CD4-positive, alpha-beta memory T cell (primary cell): ENCODE data around the gene SKP2. TPM values are rescaled to one million over a fixed set of nuclear protein-coding genes. Genes with fewer than 3 reads are reported as not detected.

Experiments
- CTCF ChIA-PET: fragments of 350-600 bp; sonication (Branson Sonifier 250); formaldehyde crosslinking; loops from one replicate; lab custom pipeline; 2021; ENCODE audit warnings: inconsistent platforms; ENCODE audit not compliant: partially characterized antibody; lab: Charles Lee
- POLR2A ChIA-PET: fragments of 350-600 bp; sonication (Branson Sonifier 250); formaldehyde crosslinking; loops from one replicate; lab custom pipeline; 2021; ENCODE audit not compliant: partially characterized antibody; lab: Charles Lee
- DNase-seq, 5 donors: peaks; one replicate each; pipeline versions ENCODE4 v3.0.0 to v3.0.0-alpha.2; 2020 to 2022; ENCODE audit warnings: mixed read lengths in 1 of 5
- H3K27ac ChIP-seq: one replicate; pipeline ENCODE4 v1.7.0; 2013; ENCODE audit warnings: low read depth, low read length
- H3K27me3 ChIP-seq: 2 replicates; pipeline ENCODE4 v1.7.0; 2013; ENCODE audit warnings: mild to moderate bottlenecking, low read length, moderate library complexity; ENCODE audit not compliant: insufficient read depth
- H3K36me3 ChIP-seq: 2 replicates; pipeline ENCODE4 v1.7.0; 2013; ENCODE audit warnings: mild to moderate bottlenecking, low read length, moderate library complexity; ENCODE audit not compliant: insufficient read depth
- H3K4me1 ChIP-seq: 2 replicates; pipeline ENCODE4 v1.7.0; 2013; ENCODE audit warnings: mild to moderate bottlenecking, low read length, moderate library complexity; ENCODE audit not compliant: insufficient read depth
- H3K4me3 ChIP-seq, 2 donors: one replicate each; pipeline ENCODE4 v1.7.0; 2013; ENCODE audit warnings: low read length in 2 of 2, mild to moderate bottlenecking in 1 of 2
- H3K9me3 ChIP-seq, 2 donors: one replicate each; pipeline ENCODE4 v1.7.0; 2013; ENCODE audit warnings: low read length in 2 of 2, control low read depth in 1 of 2; ENCODE audit not compliant: control insufficient read depth in 1 of 2
- H3K27ac Mint-ChIP-seq, 7 donors: one replicate each; pipeline ENCODE4 v1.8.0; 2020 to 2021; ENCODE audit warnings: mixed read lengths in 7 of 7, mild to moderate bottlenecking in 6 of 7, inconsistent platforms in 3 of 7, moderate library complexity in 3 of 7
- H3K27me3 Mint-ChIP-seq, 2 donors: one replicate each; pipeline ENCODE4 v1.8.0; 2020 to 2021; ENCODE audit warnings: mixed read lengths in 2 of 2
- H3K36me3 Mint-ChIP-seq, 2 donors: one replicate each; pipeline ENCODE4 v1.8.0; 2020 to 2021; ENCODE audit warnings: mixed read lengths in 2 of 2, inconsistent platforms in 1 of 2, mild to moderate bottlenecking in 1 of 2
- H3K4me1 Mint-ChIP-seq, 4 donors: one replicate each; pipeline ENCODE4 v1.8.0; 2020 to 2021; ENCODE audit warnings: mixed read lengths in 4 of 4, mild to moderate bottlenecking in 1 of 4
- H3K4me3 Mint-ChIP-seq, 8 donors: one replicate each; pipeline ENCODE4 v1.8.0; 2020 to 2021; ENCODE audit warnings: mixed read lengths in 8 of 8, mild to moderate bottlenecking in 7 of 8, moderate library complexity in 6 of 8, inconsistent platforms in 3 of 8
- H3K9me3 Mint-ChIP-seq, 8 donors: one replicate each; pipeline ENCODE4 v1.8.0; 2020 to 2021; ENCODE audit warnings: mixed read lengths in 8 of 8, mild to moderate bottlenecking in 5 of 8, inconsistent platforms in 3 of 8, moderate library complexity in 1 of 8
- intact Hi-C: fragments of 100-400 bp; cut with micrococcal nuclease; formaldehyde crosslinking; loops from one replicate; pipeline ENCODE4 v1.15.1; 2023
- polyA plus RNA-seq, 2 donors: library from polyadenylated mRNA; unstranded; fragments of 300-500 nt; fragmentation: Illumina TruSeq; gene quantifications; one replicate each; pipeline ENCODE4 v1.2.3, GENCODE V29; 2021
- total RNA-seq, 2 experiments: library from RNA; stranded (reverse); gene quantifications; one replicate each; pipeline ENCODE4 v1.2.3, GENCODE V29; 2021

Gene SKP2
- total and polyA plus RNA-seq, 4 experiments from 2014 or later, result 18.3 to 23.9 (median 20.1) TPM

DNA sequence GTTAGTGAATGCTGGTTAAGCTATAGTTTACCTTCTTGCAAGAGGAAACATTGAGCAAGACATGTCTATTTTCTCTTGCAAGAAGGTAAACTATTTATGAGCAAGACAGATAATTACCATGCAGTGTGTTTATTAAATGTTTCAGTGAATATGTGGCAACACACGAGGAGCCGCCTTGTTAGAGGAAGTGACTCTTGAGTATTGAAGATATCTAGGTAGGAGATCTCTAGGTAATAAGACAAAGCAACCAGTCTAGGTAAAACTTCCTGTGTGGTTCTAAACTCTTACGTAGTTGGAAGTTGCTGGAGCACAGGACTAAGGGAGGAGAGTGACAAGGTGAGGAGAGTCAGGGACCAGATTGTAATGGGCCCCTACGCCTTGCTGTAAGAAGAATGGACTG, 16.8 kb downstream of the SKP2 start:
- Mint-ChIP-seq H3K4me1 (peaks cover 14 to 32% (median 18%) of the 10 kb centered on the region in 4 donors), H3K27me3 (no peaks in the 10 kb centered on the region), H3K9me3 (no peaks in the 10 kb centered on the region), H3K27ac (peak overlapping the region; percentile 72 to 89 (median 84)), H3K36me3 (peaks cover 55 to 86% of the 10 kb centered on the region in 2 donors), H3K4me3 (peak overlapping the region in 4 of 8 donors; percentile 7 to 49 (median 30))
- peaks cover 40% of the 10 kb centered on the region for H3K36me3 ChIP-seq
- no peak overlapping the region for H3K4me3 ChIP-seq
- peak; percentile 25 to 55 (median 29) for DNase-seq
- ChIA-PET POLR2A (interaction anchor here (2.3 kb wide), 1 partner anchor 16 kb away, joined by 11 read pairs; the partner anchor contains the start of genes LMBRD2 and SKP2), CTCF (interaction anchor here (1.5 kb wide), 1 partner anchor 10 kb away, joined by 5 read pairs; no protein-coding TSS in a partner anchor)
- intact Hi-C loops, result no loop called here
- H3K27ac ChIP-seq, result no peak overlapping the region
- no peaks in the 10 kb centered on the region for H3K9me3 ChIP-seq
- H3K4me1 ChIP-seq, result peaks cover 14% of the 10 kb centered on the region
- H3K27me3 ChIP-seq, result no peaks in the 10 kb centered on the region

GRCh38 chr5:36170832-36171424, 19.0 kb downstream of the SKP2 start:
- Mint-ChIP-seq H3K4me3 (no peak overlapping the region), H3K36me3 (peaks cover 66 to 87% of the 10 kb centered on the region in 2 donors), H3K9me3 (no peaks in the 10 kb centered on the region), H3K27me3 (no peaks in the 10 kb centered on the region), H3K27ac (peak overlapping the region in 2 of 7 donors; percentile 54 to 85), H3K4me1 (peaks cover 12 to 32% (median 17%) of the 10 kb centered on the region in 4 donors)
- Histone ChIP-seq H3K36me3 (peaks cover 41% of the 10 kb centered on the region), H3K9me3 (no peaks in the 10 kb centered on the region), H3K4me3 (no peak overlapping the region), H3K27me3 (no peaks in the 10 kb centered on the region), H3K4me1 (peaks cover 14% of the 10 kb centered on the region), H3K27ac (no peak overlapping the region)
- no peak for DNase-seq
- ChIA-PET CTCF (no interaction called here), POLR2A (no interaction called here)
- intact Hi-C loops, result no loop called here

- Histone ChIP-seq H3K27me3 (no peaks in the 10 kb centered on the region), H3K4me3 (no peak overlapping the region), H3K9me3 (no peaks in the 10 kb centered on the region), H3K27ac (no peak overlapping the region), H3K36me3 (peaks cover 41% of the 10 kb centered on the region), H3K4me1 (peaks cover 14% of the 10 kb centered on the region)
- Mint-ChIP-seq H3K36me3 (peaks cover 61 to 84% of the 10 kb centered on the region in 2 donors), H3K27ac (no peak overlapping the region), H3K27me3 (no peaks in the 10 kb centered on the region), H3K4me3 (no peak overlapping the region), H3K9me3 (no peaks in the 10 kb centered on the region), H3K4me1 (peaks cover 11 to 21% (median 15%) of the 10 kb centered on the region in 4 donors)
- ChIA-PET CTCF (no interaction called here), POLR2A (no interaction called here)
- intact Hi-C loops, result no loop called here
- DNase-seq, result no peak
These were observed 20.7 kb downstream of the SKP2 start for GRCh38 chr5:36172599-36172998.

DNA sequence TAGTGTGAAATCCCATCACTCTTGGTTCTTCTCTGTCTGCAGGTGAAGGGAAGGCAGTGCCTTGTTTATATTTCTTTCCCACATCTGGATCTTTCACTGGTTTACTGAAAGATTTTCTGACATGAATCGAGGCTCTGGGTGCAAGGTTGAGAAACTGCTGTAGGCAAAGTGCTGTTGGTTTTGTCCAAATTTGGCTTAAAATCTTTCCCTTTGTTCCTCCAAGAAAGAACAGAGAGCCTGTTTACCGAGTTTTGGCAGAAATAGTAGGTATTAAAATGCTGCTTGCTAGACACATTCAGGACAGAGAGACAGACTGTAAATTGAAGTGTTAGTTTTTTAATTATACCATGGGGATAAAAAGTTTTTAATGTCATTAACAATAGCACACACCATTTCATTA, 21.5 kb downstream of the SKP2 start:
- peaks cover 5 to 13% (median 9%) of the 10 kb centered on the region in 4 donors for H3K4me1 Mint-ChIP-seq

GRCh38 chr5:36174119-36174518, 22.2 kb downstream of the SKP2 start:
- ChIA-PET CTCF (no interaction called here), POLR2A (no interaction called here)
- Histone ChIP-seq H3K4me1 (peaks cover under 1% of the 10 kb centered on the region), H3K27me3 (no peaks in the 10 kb centered on the region), H3K9me3 (no peaks in the 10 kb centered on the region), H3K4me3 (no peak overlapping the region), H3K36me3 (peaks cover 41% of the 10 kb centered on the region), H3K27ac (no peak overlapping the region)
- Mint-ChIP-seq H3K27ac (no peak overlapping the region), H3K4me3 (no peak overlapping the region), H3K27me3 (no peaks in the 10 kb centered on the region), H3K9me3 (no peaks in the 10 kb centered on the region), H3K4me1 (peaks cover 0 to 6% (median 3%) of the 10 kb centered on the region in 4 donors), H3K36me3 (peaks cover 64 to 84% of the 10 kb centered on the region in 2 donors)
- intact Hi-C loops, result no loop called here
- no peak for DNase-seq

More for the DNA sequence above, 21.5 kb downstream of the SKP2 start:
- Histone ChIP-seq H3K27me3 (no peaks in the 10 kb centered on the region), H3K36me3 (peaks cover 41% of the 10 kb centered on the region), H3K4me3 (no peak overlapping the region), H3K4me1 (peaks cover 7% of the 10 kb centered on the region), H3K9me3 (no peaks in the 10 kb centered on the region), H3K27ac (no peak overlapping the region)
- no peak overlapping the region for H3K27ac Mint-ChIP-seq
- H3K9me3 Mint-ChIP-seq, result no peaks in the 10 kb centered on the region
- CTCF ChIA-PET, result no interaction called here
- POLR2A ChIA-PET, result no interaction called here
- no peak for DNase-seq
- H3K4me3 Mint-ChIP-seq, result no peak overlapping the region
- intact Hi-C loops, result no loop called here
- peaks cover 59 to 82% of the 10 kb centered on the region in 2 donors for H3K36me3 Mint-ChIP-seq
- H3K27me3 Mint-ChIP-seq, result no peaks in the 10 kb centered on the region

DNA sequence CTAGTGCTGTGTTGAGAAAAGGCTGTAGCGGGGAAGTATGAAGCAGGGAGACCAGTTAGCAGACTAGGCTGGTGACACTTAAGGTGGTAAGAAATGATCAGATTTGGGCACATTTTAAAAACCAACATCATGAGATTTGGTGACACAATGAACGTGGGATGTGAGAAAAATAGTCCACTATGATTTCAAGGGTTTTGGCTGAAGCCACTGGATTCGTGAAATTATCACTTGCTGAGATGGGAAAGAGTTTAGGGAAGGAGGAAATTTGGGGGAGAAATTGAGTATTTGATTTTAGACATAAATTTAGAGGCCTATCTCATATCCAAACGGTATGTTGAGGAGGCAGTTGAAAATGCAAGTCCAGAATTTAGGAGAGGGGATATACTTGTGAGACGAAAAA, 23.1 kb downstream of the SKP2 start:
- Histone ChIP-seq H3K27ac (no peak overlapping the region), H3K27me3 (no peaks in the 10 kb centered on the region), H3K4me3 (no peak overlapping the region), H3K4me1 (no peaks in the 10 kb centered on the region), H3K9me3 (no peaks in the 10 kb centered on the region), H3K36me3 (peaks cover 41% of the 10 kb centered on the region)
- intact Hi-C loops, result no loop called here
- H3K27ac Mint-ChIP-seq, result peak overlapping the region in 1 of 7 donors; percentile 13
- POLR2A ChIA-PET, result no interaction called here
- H3K4me3 Mint-ChIP-seq, result no peak overlapping the region
- CTCF ChIA-PET, result no interaction called here
- no peaks in the 10 kb centered on the region for H3K27me3 Mint-ChIP-seq
- peaks cover 0 to 2% (median 0%) of the 10 kb centered on the region in 4 donors for H3K4me1 Mint-ChIP-seq
- H3K9me3 Mint-ChIP-seq, result no peaks in the 10 kb centered on the region
- no peak for DNase-seq
- peaks cover 72 to 82% of the 10 kb centered on the region in 2 donors for H3K36me3 Mint-ChIP-seq

DNA sequence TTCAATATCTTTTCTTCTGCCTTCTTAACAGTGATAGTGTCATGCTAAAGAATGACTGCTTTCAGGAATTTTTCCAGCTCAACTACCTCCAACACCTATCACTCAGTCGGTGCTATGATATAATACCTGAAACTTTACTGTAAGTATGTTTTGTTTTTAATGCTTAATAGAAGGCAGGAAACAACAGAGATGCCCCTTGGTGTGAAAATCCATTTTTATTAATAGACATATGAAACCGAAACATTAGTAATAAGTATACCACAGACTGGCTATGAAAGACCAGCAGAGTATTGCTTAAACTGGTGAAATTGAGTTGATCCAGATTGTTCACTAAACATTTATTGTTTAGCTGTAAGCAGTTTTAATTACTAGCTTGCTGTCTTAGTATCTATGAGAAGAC, 25.2 kb downstream of the SKP2 start:
- intact Hi-C loops, result no loop called here
- no peak overlapping the region for H3K27ac Mint-ChIP-seq

More for the DNA sequence above, 25.2 kb downstream of the SKP2 start:
- Mint-ChIP-seq H3K9me3 (no peaks in the 10 kb centered on the region), H3K27me3 (no peaks in the 10 kb centered on the region), H3K36me3 (peaks cover 73 to 75% of the 10 kb centered on the region in 2 donors), H3K4me3 (no peak overlapping the region), H3K4me1 (peaks cover 0 to 2% (median 0%) of the 10 kb centered on the region in 4 donors)
- Histone ChIP-seq H3K4me3 (no peak overlapping the region), H3K9me3 (no peaks in the 10 kb centered on the region), H3K4me1 (no peaks in the 10 kb centered on the region), H3K36me3 (peaks cover 27% of the 10 kb centered on the region), H3K27ac (no peak overlapping the region), H3K27me3 (no peaks in the 10 kb centered on the region)
- no peak for DNase-seq
- POLR2A ChIA-PET, result no interaction called here
- CTCF ChIA-PET, result interaction anchor here (1.3 kb wide), 1 partner anchor 330 kb away, joined by 3 read pairs; no protein-coding TSS in a partner anchor
